PC-3 (cell line): ENCODE measurements around the gene ATP5ME.

Source experiments
- EZH2 ChIP-seq: fragments of 300-600 bp; sonication (generic); IDR thresholded peaks from one replicate; pipeline ENCODE4 v1.6.1; 2017; ENCODE audit warnings: antibody characterized with exemption, mild to moderate bottlenecking, low read length; ENCODE audit not compliant: unreplicated experiment
- TF ChIP-seq, protein P1 (sequence below): fragments of 300-600 bp; sonication (generic); conservative IDR thresholded peaks from 2 replicates; pipeline ENCODE4 v1.5.1; 2017; ENCODE audit warnings: antibody characterized with exemption, low read depth, mild to moderate bottlenecking, low read length

DNA sequence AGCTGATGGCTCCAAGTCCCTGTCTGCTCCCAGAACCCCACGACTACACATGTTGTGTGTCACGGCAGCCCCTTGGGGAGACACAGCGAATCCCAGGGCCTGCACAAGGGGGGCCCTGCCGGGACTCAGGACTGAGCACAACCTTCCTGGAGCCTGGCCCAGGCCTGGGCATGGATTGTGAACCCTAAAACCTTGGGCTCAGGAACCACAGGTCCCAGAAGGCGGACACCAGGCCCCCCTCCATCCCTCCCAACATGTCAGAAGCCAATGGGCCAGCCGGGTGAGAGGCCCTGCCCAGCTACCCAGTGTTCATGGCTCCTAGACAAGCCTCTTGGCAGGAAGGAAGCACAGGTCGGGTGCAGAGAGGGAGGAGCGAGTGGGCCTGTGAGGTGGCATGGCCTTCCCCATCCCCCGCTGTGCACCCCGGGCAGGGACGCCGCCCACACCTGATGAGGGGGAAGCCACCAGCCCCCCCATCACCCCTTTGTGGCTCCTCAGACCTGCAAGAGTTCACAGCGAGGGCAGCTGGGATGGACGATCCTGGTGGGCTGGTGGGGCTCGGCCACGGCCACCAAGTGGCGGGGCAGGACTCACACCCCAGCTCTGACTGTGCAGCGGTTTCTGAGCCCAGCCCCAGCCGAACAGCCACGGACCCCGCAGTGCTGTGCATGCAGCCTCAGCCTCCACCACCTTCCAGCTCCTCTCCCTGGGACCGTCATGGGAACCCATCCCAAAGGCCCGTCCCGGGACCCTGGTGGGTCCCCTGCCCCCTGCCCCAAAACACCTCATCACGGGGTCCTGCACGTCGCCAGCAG, 45.0 kb downstream of the ATP5ME start:
- TF ChIP-seq EZH2: no peak
- TF ChIP-seq, protein P1, sequence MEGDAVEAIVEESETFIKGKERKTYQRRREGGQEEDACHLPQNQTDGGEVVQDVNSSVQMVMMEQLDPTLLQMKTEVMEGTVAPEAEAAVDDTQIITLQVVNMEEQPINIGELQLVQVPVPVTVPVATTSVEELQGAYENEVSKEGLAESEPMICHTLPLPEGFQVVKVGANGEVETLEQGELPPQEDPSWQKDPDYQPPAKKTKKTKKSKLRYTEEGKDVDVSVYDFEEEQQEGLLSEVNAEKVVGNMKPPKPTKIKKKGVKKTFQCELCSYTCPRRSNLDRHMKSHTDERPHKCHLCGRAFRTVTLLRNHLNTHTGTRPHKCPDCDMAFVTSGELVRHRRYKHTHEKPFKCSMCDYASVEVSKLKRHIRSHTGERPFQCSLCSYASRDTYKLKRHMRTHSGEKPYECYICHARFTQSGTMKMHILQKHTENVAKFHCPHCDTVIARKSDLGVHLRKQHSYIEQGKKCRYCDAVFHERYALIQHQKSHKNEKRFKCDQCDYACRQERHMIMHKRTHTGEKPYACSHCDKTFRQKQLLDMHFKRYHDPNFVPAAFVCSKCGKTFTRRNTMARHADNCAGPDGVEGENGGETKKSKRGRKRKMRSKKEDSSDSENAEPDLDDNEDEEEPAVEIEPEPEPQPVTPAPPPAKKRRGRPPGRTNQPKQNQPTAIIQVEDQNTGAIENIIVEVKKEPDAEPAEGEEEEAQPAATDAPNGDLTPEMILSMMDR: no peak
